ENCODE data around the gene HSPA12A.

HSPA12A gene

GRCh38 chr10:116770281-116770680 is 27.9 kb upstream of the HSPA12A start:
- DNase-seq (ENCODE audit: low spot score): no peak

GRCh38 chr10:116769791-116770190 is 27.4 kb upstream of the HSPA12A start:
- DNase-seq (ENCODE audit: low spot score): no peak

GRCh38 chr10:116769368-116769767 is 27.0 kb upstream of the HSPA12A start:
- DNase-seq (ENCODE audit: low spot score): no peak

GRCh38 chr10:116768786-116769185 is 26.4 kb upstream of the HSPA12A start:
- no peak for DNase-seq (ENCODE audit: low spot score)

- DNase-seq (ENCODE audit: low spot score): no peak
Observed at GRCh38 chr10:116766837-116767634, 24.7 kb upstream of the HSPA12A start.

GRCh38 chr10:116766241-116766827 is 24.0 kb upstream of the HSPA12A start:
- no peak for DNase-seq (ENCODE audit: low spot score)

- no peak for DNase-seq (ENCODE audit: low spot score)
Observed at GRCh38 chr10:116765648-116766081, 23.3 kb upstream of the HSPA12A start.

- no peak for DNase-seq (ENCODE audit: low spot score)
Observed at GRCh38 chr10:116764979-116765378, 22.6 kb upstream of the HSPA12A start.

- no peak for DNase-seq (ENCODE audit: low spot score)
Observed at GRCh38 chr10:116763440-116763839, 21.1 kb upstream of the HSPA12A start.

- DNase-seq (ENCODE audit: low spot score): no peak
Observed at GRCh38 chr10:116761883-116762282, 19.5 kb upstream of the HSPA12A start.

- no peak for DNase-seq (ENCODE audit: low spot score)
Observed at GRCh38 chr10:116760919-116761318, 18.6 kb upstream of the HSPA12A start.

GRCh38 chr10:116757246-116757645 is 14.9 kb upstream of the HSPA12A start:
- no peak for DNase-seq (ENCODE audit: low spot score)

- no peak for DNase-seq (ENCODE audit: low spot score)
Observed at GRCh38 chr10:116756277-116756676, 13.9 kb upstream of the HSPA12A start.

GRCh38 chr10:116753759-116754158 is 11.4 kb upstream of the HSPA12A start:
- DNase-seq (ENCODE audit: low spot score): no peak

GRCh38 chr10:116752969-116753665 is 10.8 kb upstream of the HSPA12A start:
- DNase-seq (ENCODE audit: low spot score): no peak

GRCh38 chr10:116752563-116752962 is 10.2 kb upstream of the HSPA12A start:
- no peak for DNase-seq (ENCODE audit: low spot score)

- no peak for DNase-seq (ENCODE audit: low spot score)
Observed at GRCh38 chr10:116748471-116748870, 6.1 kb upstream of the HSPA12A start.

- no peak for DNase-seq (ENCODE audit: low spot score)
Observed at GRCh38 chr10:116748041-116748440, 5.7 kb upstream of the HSPA12A start.

GRCh38 chr10:116747325-116747724 is 5.0 kb upstream of the HSPA12A start:
- no peak for DNase-seq (ENCODE audit: low spot score)

- no peak for DNase-seq (ENCODE audit: low spot score)
Observed at GRCh38 chr10:116744885-116745284, 2.5 kb upstream of the HSPA12A start.

GRCh38 chr10:116744163-116744753 is 1.9 kb upstream of the HSPA12A start:
- no peak for DNase-seq (ENCODE audit: low spot score)

- DNase-seq (ENCODE audit: low spot score): no peak
Observed at GRCh38 chr10:116743266-116744064, 1.1 kb upstream of the HSPA12A start.

All from hematopoietic multipotent progenitor cell treated with erythropoietin and hydrocortisone succinate and interleukin-3 and kit ligand, for 17 days (in vitro differentiated cells).